K562 (cell line): ENCODE results near the gene COL1A1. TPM values are rescaled to one million over a fixed set of nuclear protein-coding genes. Genes with fewer than 3 reads are reported as not detected.
A peak's percentile ranks its signal among the peaks of the same experiment; 100 is the strongest.

Source experiments
- CCNT2 ChIP-seq: IDR thresholded peaks from 2 replicates; pipeline ENCODE4 v1.6.1; 2011; ENCODE audit warnings: borderline replicate concordance, low read depth, mild to moderate bottlenecking, moderate library complexity, mixed read lengths, low read length; ENCODE audit not compliant: insufficient read length; ENCODE audit errors: extremely low read depth
- SRSF9 ChIP-seq: fragments of 200-400 bp; formaldehyde crosslinking; IDR thresholded peaks from 2 replicates; pipeline ENCODE4 v1.6.1; 2017; ENCODE audit warnings: low read depth, low read length, borderline replicate concordance
- ZFX ChIP-seq: sonication (generic); formaldehyde crosslinking; IDR thresholded peaks from 2 replicates; pipeline ENCODE4 v1.8.0; 2022; ENCODE audit warnings: mild to moderate bottlenecking, missing genetic modification reagents, moderate library complexity
- ZKSCAN3 ChIP-seq: fragments of 250-450 bp; sonication (Bioruptor Pico); IDR thresholded peaks from 2 replicates; pipeline ENCODE4 v1.4.0; 2020
- polyA plus RNA-seq, 8 experiments: library from polyadenylated mRNA; depleted of rRNA in 4 of 8; stranded (reverse) in 5 of 8; unstranded in 3 of 8; fragments of >200 nt; fragmentation: Nextera tagmentation in 2 of 8; fragmentation: Illumina TruSeq in 1 of 8; extraction: Ambion mirVana in 2 of 8; extraction: Trizol in 1 of 8; gene quantifications; 2 replicates each; pipeline versions ENCODE4 v1.2.1 to v1.2.3, GENCODE V29; 2011 to 2014; ENCODE audit warnings: inconsistent platforms in 1 of 8, missing spikeins in 1 of 8
- total RNA-seq, 7 experiments: library from RNA; depleted of rRNA in 6 of 7; stranded (reverse); fragments of >200 nt in 6 of 7; fragmentation: Illumina TruSeq in 2 of 7; extraction: Trizol in 2 of 7; gene quantifications; 2 replicates each; pipeline versions ENCODE4 v1.2.1 to v1.2.3, GENCODE V29; 2011 to 2021; ENCODE audit warnings: low replicate concordance in 1 of 7
- TF ChIP-seq, protein P1 (sequence below), 2 experiments: fragments of 450-650 bp; formaldehyde crosslinking in 1 of 2; IDR thresholded peaks; 2 replicates each; pipeline versions ENCODE4 v1.4.0 to v1.6.1; 2014 to 2020; ENCODE audit warnings: mild to moderate bottlenecking in 2 of 2, borderline replicate concordance in 1 of 2, low read depth in 1 of 2
- TF ChIP-seq, protein P2 (sequence below): sonication (generic); formaldehyde crosslinking; IDR thresholded peaks from 2 replicates; pipeline ENCODE4 v1.8.0; 2022; ENCODE audit warnings: mild to moderate bottlenecking, missing genetic modification reagents
- TF ChIP-seq, protein P3 (sequence below): fragments of 250-450 bp; sonication (Bioruptor Pico); IDR thresholded peaks from 2 replicates; pipeline ENCODE4 v1.5.0; 2021; ENCODE audit warnings: mild to moderate bottlenecking, borderline replicate concordance

The COL1A1 gene
- total and polyA plus RNA-seq, 9 of the 15 experiments (the other 6 are each of a cell fraction or from before 2014, with no cell fraction given): 0.04 to 3.4 (median 0.18) TPM

DNA sequence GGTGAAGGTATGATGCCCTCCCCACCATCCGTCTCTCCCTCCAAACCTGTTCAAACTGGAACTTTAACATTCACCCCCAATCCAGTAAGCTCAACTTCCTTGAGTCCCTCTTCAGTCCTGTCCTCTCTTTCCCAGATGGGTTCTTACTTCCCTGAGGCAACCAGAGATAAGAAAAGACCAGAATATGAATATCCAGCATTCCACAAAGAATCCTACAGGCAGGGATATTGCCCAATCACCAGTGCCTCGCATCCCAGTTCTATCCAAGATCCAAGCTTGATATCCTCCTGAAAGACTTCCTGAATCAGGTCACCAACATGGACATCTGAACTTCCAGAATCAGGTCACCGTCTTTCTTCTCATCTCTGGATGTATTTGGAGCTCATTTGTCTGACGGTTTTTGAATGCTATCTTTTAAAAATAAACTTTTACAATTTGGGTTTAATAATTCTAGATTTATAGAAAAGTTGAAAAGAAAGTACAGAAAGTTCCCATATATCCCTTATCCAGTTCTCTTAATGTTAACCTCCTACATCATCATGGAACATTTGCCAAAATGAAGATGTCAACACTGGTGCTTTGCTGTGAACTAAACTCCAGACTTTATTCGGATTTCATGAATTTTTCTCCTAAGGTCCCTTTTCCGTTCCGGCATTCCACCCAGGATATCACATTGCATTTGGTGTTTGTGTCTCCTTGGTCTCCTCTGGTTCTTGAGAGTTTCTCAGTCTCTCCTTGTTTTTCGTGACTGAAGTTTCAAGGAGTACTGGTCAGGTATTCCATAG is 13.7 kb upstream of the COL1A1 start (continued):
- TF ChIP-seq, protein P1, sequence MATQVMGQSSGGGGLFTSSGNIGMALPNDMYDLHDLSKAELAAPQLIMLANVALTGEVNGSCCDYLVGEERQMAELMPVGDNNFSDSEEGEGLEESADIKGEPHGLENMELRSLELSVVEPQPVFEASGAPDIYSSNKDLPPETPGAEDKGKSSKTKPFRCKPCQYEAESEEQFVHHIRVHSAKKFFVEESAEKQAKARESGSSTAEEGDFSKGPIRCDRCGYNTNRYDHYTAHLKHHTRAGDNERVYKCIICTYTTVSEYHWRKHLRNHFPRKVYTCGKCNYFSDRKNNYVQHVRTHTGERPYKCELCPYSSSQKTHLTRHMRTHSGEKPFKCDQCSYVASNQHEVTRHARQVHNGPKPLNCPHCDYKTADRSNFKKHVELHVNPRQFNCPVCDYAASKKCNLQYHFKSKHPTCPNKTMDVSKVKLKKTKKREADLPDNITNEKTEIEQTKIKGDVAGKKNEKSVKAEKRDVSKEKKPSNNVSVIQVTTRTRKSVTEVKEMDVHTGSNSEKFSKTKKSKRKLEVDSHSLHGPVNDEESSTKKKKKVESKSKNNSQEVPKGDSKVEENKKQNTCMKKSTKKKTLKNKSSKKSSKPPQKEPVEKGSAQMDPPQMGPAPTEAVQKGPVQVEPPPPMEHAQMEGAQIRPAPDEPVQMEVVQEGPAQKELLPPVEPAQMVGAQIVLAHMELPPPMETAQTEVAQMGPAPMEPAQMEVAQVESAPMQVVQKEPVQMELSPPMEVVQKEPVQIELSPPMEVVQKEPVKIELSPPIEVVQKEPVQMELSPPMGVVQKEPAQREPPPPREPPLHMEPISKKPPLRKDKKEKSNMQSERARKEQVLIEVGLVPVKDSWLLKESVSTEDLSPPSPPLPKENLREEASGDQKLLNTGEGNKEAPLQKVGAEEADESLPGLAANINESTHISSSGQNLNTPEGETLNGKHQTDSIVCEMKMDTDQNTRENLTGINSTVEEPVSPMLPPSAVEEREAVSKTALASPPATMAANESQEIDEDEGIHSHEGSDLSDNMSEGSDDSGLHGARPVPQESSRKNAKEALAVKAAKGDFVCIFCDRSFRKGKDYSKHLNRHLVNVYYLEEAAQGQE (IDR thresholded peaks at IDR 0.05; ENCODE audit: borderline replicate concordance): peak; percentile 23; the same call in 1 of the 2 replicates
- TF ChIP-seq, protein P1 (CRISPR knock-in tag; IDR thresholded peaks at IDR 0.05; ENCODE audit: low read depth): no peak
- TF ChIP-seq ZFX (CRISPR knock-in tag) (no peak), SRSF9 (no peak), CCNT2 (no peak), ZKSCAN3 (CRISPR knock-in tag) (no peak)
- TF ChIP-seq, protein P2, sequence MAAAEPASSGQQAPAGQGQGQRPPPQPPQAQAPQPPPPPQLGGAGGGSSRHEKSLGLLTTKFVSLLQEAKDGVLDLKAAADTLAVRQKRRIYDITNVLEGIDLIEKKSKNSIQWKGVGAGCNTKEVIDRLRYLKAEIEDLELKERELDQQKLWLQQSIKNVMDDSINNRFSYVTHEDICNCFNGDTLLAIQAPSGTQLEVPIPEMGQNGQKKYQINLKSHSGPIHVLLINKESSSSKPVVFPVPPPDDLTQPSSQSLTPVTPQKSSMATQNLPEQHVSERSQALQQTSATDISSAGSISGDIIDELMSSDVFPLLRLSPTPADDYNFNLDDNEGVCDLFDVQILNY: no peak
- TF ChIP-seq, protein P3, sequence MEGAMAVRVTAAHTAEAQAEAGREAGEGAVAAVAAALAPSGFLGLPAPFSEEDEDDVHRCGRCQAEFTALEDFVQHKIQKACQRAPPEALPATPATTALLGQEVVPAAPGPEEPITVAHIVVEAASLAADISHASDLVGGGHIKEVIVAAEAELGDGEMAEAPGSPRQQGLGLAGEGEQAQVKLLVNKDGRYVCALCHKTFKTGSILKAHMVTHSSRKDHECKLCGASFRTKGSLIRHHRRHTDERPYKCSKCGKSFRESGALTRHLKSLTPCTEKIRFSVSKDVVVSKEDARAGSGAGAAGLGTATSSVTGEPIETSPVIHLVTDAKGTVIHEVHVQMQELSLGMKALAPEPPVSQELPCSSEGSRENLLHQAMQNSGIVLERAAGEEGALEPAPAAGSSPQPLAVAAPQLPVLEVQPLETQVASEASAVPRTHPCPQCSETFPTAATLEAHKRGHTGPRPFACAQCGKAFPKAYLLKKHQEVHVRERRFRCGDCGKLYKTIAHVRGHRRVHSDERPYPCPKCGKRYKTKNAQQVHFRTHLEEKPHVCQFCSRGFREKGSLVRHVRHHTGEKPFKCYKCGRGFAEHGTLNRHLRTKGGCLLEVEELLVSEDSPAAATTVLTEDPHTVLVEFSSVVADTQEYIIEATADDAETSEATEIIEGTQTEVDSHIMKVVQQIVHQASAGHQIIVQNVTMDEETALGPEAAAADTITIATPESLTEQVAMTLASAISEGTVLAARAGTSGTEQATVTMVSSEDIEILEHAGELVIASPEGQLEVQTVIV (CRISPR knock-in tag): no peak
